HG02571 (cell line): Measurements from ENCODE around the gene ATP8A1.
"Not testable (repeated sequence)": the region's sequence is repeated elsewhere in the genome, so short reads cannot be mapped to it uniquely, and the experiment has no call there.

Experiments used
- ATAC-seq: cut with Tn5 transposase; IDR thresholded peaks from one replicate; pipeline ENCODE4 v1.9.1; 2021; ENCODE audit warnings: mild to moderate bottlenecking, moderate library complexity; ENCODE audit not compliant: unreplicated experiment

Gene ATP8A1

DNA sequence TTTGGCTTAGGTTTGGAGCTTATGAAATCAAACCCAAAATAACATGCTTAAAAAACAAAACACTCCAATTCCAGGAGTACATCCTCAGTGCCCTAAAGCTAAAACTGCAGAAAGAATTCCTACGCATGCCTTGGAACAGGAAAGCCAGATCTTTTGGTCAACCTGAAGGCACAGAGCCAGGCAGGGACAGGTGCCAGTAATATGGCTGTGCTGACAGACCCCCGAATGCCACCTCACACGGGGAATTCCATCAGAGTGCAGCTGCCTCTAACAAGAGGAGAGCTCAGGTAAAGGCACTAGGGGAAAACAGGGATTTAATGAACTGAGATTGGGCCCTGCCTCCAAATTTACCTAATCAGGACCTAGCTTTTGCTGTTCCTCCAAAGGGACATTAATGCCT, 182.5 kb downstream of the ATP8A1 start:
- no peak for ATAC-seq

DNA sequence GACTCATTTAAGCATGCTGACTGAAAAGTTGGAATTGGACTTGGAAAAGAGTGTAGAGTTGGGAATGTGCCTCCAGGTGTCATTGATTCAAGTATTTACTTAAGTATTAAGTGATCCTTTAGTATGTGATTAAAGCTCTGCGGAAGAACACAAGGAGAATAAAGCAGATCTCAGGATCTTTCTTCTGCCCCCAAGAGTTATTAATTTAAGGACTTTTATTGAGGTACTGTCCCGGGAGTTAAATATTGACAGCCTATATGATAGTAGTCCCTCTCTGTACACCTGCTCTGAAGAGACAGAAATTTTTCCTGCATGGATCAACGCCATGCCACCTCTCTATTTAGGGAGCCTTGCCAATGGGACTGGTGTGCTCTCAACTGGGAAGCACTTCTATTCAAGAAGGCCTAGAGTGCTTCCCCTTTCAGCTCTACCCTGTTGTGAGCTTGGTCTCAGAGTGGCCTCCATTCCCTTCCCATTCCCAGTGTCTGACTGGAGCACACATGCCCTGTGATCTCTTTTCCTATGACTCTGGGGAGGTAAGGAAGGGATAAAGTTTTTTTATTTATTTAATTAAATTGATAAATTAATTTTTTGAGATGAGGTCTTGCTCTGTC, 183.7 kb downstream of the ATP8A1 start:
- ATAC-seq: no peak

DNA sequence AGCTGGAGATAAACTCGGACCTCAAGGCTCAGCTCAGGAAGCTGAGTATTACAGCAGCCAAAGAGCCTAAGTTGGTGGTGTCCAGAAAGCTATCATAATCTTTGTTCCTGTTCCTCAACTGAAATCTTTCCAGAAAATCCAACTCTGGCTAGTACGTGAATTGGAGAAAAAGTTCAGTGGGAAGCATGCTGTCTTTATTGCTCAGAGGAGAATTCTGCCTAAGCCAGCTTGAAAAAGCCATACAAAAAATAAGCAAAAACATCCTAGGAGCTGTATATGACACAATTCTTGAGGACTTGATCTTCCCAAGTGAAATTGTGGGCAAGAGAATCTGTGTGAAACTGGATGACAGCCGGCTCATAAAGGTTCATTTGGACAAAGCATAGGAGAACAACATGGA, 185.0 kb downstream of the ATP8A1 start:
- ATAC-seq: no peak

DNA sequence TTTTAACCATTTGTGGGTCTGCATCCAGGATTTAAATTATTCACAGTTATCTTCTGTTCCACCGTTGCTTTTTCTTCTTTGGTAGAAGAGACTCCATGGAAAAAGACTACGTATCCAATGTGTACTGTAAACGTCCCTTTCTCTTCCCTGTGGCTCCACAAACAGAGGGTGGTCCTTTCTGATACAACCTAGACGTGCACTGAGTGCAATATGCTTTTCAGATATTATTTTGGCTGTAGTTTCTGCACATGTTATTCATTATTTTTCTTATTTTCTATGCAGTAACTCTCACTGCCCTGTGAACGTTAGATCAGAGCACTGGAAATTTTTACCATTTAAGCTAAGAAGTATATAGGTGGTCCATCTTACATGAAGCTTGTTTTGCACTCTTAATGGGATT, 186.9 kb downstream of the ATP8A1 start:
- no peak for ATAC-seq

DNA sequence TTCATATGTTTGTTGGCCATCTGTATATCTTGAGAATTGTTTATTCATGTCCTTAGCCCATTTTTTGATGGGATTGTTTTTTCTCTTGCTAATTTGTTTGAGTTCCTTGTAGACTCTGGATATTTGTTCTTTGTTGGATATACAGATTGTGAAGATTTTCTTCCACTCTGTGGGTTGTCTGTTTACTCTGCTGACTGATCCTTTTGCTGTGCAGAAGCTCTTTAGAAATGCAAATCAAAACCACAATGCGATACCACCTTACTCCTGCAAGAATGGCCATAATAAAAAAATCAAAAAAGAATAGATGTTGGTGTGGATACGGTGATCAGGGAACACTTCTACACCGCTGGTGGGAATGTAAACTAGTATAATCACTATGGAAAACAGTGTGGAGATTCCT, 189.1 kb downstream of the ATP8A1 start:
- not testable (repeated sequence) for ATAC-seq

DNA sequence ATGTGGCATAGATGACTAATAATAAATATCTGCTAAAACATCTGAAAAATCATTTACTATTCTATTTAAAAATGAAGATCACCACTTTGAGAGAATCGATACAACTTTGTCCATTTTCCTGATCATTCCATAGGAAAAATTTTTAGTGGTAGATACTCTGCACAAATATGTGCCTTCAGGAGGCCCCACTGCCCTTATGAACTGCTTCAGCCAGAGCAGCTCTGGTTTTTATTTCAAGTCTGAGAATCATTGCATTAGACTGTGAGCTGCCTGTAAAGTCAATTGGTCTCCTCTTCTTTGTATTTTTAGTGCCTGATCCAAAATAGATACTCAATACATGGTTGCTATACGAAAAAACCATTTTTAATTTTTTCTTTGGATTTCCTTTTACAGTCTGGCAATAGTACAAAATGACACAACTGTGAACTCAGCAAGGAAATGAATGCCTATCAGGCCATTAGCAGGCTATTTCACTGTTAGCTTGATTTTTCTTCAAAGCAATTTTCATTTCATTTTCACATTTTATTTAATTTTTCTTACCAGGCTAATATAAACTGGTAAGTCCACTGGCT, 190.5 kb downstream of the ATP8A1 start:
- no peak for ATAC-seq

DNA sequence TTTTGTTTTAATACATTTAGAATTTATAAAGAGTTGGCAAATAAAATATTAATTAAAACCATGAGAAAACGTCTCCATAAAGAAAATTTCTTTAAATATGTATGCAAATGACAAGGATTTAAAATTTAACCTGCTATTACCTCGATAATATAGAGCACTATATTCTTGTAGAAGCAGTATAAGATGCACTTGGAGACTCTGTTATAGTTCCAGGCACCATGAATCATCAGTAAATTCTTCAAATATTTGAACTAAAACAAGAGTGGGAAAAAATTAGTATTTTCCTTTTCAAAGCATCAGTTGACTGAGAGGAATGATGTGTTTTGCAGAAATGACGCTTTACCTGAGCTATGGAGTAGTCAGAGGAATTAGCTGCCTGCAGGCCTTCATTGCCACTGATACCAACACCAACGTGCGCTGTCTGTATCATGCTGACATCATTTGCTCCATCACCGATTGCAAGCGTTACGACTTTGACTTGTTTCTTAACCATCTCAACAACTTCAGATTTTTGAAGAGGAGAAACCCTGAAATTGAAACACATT, 192.3 kb downstream of the ATP8A1 start:
- ATAC-seq: no peak

DNA sequence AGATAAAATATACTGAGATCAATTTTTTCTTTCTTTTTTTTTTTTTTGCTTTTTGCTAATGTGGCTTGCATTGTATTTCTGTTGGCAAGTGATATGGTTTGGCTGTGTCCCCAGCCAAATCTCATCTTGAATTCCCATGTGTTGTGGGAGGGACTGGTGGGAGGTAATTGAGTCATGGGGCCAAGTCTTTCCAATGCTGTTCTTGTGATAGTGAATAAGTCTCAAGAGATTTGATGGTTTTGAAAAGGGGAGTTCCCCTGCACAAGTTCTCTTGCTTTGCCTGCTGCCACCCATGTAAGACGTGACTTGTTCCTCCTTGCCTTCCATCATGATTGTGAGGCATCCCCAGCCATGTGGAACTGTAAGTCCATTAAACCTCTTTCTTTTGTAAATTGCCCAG, 195.7 kb downstream of the ATP8A1 start:
- ATAC-seq: not testable (repeated sequence)

DNA sequence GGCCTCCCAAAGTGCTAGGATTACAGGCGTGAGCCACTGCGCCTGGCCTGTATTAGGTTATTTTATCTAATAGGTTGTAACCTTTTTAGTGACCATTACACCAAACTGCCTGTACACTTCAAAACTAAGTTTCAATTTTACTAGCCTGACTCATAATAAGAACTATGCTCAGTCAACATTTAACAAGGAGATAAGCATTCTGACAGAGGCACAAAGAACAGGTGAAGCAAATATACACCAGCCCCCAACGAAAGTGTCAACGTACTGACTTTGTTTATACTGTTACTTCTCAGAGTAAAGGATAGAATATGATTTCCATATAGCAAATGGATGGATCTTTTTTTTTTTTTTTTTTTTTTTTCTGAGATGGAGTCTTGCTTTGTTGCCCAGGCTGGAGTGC, 196.9 kb downstream of the ATP8A1 start:
- ATAC-seq: peak; percentile 100

DNA sequence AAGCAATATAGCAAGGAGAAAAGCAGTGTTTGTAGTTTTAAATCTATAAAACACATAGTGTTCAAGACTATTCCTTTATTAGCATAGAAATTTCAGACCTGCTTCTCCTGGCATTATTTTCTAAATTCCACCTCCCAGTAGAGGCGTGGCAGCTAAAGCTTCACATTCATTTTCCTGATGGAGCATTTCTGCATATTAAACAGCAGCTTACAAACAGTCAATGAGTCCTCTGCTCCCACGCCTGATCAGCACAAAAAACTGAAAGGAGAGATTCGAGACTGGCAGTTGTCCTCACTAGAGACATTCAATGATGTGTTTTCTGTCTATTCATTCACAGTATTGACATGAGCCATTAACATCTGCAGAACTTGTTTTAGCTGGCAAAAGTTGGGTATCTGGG, 198.2 kb downstream of the ATP8A1 start:
- ATAC-seq: no peak

DNA sequence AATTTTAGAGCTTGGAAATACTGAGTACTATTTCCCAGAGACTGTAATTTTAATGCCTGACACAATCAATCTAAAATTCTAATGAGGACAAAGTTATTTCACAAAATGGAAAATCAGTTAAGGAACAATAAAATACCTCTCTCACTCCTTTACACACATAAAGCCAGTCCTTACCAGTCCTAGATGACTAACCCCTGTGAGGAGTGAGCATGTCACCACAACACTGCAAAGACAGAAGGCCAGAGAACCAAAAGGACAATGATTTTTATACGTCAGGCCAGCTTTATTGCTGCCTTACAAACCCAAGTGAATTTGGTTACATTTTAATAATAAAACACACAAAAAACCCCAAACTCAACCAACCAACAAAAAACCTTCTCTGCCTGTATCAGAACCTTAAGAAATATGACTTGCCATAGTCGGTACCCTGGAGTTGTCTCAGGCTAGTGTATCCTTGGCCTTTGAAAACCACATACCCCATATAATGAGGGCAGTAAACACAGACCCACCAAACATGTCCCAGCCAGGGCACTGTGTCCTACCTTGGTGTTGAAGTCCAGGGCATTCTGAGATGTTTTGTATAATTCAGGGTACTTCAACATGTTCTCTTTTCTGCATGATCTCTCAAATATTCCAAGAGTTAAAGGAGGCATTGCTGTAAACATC, 202.0 kb downstream of the ATP8A1 start:
- ATAC-seq: no peak

DNA sequence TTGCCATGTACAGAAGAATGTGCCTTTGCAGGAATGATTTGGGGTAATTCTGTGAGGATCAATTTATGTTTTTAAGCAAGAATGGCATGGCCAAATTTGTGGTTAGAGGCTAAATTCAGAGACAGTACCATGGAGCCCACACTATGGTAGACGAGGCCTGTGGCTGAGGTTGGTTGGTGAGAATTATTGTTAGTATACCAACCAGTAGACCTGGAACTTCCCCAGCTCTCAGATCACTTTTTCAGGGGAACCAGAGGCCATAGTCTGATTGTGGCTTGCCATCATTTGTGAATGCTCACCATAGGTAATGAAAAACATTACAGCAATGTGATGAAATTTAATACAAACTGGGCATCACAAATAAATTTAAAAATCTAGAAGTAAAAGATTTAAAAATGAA, 203.3 kb downstream of the ATP8A1 start:
- peak; percentile 82 for ATAC-seq

DNA sequence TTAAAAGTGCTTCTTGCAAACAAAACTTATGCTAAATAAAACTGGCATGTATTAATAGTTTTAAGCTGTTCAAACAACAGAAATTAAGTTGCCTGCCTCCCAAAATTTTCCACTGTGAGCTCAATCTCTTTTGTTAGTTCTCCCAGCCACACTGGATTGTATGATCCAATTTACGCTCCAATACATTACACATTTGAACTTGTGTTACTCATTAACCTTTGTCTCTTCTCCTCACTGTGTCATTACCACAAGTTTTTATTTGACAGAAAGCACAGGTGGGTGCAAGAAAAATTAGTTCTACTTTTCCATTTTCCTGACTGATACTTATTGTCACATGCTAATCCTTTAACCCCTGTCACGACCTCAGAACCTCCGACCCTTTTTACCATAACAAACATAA, 204.1 kb downstream of the ATP8A1 start:
- no peak for ATAC-seq

DNA sequence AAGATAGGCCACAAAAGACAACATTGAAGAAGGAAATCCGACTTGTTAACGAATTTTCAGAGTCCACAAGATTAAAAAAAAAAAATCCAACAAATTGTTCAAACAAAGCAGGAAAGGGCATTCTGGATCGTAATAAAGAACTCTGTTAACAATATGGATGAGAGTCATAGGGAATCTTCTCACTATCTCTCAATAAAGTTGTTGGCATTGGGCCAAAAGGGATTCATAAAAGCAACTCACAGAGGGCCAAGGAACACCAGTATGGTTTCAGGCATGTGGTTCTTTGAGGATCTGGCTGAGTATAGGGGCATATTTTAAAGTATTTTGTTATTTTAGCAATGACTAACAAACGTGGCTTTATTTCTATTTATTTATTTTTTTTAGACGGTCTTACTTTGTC, 210.1 kb downstream of the ATP8A1 start:
- no peak for ATAC-seq

DNA sequence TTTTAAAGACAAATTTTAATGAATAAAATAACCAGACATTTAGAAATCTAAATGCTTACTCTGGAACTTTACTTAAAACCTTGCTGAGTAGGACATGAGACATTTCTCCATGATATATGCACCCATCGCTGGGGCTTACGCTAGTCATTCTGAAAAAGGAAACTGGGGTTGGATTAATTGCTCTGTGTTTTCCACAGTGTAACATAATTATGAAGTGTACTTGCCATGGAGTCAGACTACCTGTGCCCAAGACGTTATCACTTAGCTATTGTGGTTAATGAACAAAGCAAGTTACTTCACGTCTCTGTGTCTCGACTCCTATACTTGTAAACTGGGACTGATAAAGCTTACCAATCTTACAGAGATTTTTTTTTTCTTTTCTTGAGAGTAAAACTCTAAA, 211.9 kb downstream of the ATP8A1 start:
- ATAC-seq: no peak

DNA sequence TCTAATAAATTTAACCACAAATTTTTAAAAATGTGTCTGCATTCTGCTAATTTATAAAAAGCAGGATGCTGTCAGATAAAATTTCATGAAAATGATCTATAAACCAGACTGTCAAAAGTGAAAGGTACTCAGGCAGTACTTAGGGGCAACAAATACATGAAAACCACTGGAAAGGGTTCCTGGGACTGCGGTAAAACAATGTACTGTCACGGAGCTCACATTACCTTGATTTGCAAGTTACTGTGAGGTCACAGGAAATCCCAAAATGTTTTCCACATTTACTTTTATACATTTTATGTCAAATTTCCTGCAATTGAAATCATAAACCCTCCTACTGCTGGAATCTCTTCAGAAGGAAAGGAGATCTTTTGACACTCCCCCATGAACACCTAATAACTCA, 214.3 kb downstream of the ATP8A1 start:
- no peak for ATAC-seq

DNA sequence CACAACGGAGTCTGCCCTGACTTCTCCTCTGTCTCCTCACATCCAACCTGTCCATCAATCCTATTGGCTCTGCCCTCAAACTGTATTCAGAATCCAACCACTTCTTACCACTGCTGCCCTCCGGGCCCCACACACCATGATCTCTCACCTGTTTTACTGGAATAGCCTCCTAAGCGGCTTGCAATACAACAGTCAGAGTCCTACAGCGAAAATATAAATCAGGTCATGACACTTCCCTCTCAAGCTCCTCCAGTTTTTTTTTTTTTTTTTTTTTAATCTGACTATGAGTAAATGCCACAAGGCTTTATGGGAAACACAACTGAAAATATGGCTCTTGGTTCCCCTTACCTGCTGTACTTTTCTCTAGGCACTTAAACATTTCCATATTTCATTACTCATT, 216.8 kb downstream of the ATP8A1 start:
- no peak for ATAC-seq

DNA sequence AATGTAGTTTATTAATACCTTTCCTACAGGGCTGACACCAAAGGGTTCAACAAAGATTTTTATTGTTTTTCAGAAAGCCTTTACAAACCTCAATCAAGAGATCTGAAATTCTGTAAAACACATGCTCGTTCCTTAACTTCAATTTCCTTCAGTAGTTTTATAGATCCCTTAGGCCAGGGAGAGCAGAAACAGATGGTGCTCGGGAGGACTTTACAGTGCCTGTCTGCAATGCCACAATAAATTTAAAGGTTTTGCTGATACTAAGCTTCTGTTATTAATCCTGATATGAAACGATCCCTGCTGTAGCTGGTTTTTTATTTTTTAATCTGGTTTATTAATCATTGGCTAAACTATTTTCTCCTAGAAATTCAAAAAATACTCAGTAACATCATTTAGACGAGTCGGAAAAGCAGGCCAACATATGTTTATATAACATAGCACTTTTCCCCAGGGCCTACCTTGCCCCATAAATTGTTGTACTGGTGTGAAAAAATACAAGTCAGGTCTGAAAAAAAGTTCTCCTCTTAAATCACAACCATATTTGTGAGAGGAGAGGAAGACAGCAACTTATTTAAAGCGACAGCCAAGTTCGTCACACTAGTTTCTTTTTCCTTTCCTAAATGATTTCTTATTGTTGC, 219.9 kb downstream of the ATP8A1 start:
- no peak for ATAC-seq

DNA sequence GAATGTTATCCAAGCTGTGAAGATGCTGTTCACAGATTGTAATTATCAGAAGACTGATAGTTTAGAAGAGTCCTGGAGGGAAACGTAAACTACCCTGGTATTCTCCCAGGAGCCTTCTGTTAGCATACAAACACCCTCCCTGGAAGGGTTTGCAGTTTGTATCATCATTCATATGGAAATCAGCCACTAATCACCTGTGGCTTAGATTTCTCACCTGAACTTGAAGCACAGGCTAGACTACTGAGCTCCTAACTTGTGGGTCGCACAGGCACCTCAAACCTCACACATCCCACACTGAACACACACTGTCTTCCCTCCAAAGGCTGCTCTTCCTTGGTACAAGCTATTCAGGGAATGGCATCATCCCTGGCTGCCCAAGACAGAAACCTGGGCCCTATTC, 228.9 kb downstream of the ATP8A1 start:
- no peak for ATAC-seq

DNA sequence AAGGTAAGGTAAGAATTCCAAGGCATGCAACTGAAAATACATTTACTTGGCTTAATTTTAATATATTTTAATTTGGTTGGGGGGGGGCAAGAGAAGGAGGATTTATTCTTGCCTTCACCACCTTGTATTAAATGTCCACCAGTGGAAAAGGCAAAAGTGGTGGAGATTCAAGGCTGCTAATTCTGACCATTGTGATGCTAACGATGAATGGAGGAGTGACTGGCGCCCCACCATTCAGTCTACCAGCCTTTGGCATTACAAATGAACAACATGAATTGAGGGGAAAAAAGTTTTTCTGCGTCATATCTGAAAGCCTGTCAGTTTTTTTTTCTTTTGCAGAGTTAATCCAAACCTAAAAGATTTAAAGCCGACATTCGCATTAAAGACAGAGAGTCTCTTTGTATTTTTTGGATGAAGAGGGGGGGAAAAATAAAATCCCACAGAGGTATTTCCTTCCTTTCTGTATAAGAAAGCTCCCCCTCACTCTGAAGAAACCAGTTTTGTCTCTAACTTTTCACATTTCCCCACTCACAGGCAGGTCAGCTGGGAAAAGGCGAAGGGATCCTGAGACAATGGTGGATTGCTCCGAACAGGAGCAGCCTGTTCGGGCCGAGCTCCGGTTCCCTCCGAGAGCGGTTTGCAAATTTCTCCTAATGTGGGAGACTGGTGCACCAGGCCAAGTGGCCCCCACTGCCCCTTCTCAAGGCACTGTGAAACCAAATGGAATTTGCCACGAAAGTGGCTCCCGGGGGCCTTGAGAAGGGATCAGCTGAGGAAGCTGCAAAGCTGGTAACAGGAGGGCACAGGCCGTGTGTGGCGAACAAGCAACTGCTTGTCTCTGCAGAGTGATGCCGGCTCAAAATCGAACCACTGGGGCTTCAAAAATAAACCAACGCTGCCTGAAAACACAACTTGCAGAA, 231.5 kb downstream of the ATP8A1 start:
- no peak for ATAC-seq

DNA sequence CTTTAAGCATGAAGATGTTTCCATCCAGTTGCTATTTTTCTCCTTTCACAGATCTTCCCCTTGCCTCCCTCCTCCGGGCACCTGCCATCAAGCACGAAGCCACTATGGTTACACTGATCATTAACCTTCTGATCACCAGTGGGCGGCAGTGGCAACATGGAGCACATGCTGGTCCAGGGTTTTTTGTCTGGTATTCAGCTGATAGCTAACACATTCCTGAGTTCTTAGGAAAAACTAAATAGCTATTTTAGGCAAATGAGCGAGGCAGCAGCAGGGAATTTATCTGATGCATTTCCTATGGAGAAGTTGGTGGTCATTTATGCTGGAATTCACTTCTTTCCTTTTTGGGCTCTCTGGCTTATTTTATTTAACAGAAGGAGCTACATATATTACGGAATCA, 236.8 kb downstream of the ATP8A1 start:
- ATAC-seq: no peak
